ENCODE measurements around the gene ZNRF3.

Gene ZNRF3

GRCh38 chr22:29054251-29054767, 170.9 kb downstream of the ZNRF3 start:
- Histone ChIP-seq H3K36me3 (ENCODE audit: control insufficient read depth in 2 of 2, insufficient read depth in 1 of 2, low read length in 2 of 2) (peaks cover 0 to 19% of the 10 kb centered on the region in 2 experiments; a peak in 2 of 3 replicates), H3K27ac (ENCODE audit: extremely low read depth, low read depth, low read length) (no peak overlapping the region), H3K4me3 (ENCODE audit: low read depth, low read length) (no peak overlapping the region), H3K9me3 (ENCODE audit: control insufficient read depth, insufficient read depth, low read depth, low read length) (no peaks in the 10 kb centered on the region), H3K4me1 (ENCODE audit: control insufficient read depth, insufficient read depth, low read length) (peaks cover 7% of the 10 kb centered on the region)
- TF ChIP-seq, protein P1, sequence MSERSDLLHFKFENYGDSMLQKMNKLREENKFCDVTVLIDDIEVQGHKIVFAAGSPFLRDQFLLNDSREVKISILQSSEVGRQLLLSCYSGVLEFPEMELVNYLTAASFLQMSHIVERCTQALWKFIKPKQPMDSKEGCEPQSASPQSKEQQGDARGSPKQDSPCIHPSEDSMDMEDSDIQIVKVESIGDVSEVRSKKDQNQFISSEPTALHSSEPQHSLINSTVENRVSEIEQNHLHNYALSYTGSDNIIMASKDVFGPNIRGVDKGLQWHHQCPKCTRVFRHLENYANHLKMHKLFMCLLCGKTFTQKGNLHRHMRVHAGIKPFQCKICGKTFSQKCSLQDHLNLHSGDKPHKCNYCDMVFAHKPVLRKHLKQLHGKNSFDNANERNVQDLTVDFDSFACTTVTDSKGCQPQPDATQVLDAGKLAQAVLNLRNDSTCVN (tag by site-specific recombination; optimal IDR thresholded peaks at IDR 0.05): no peak
- no peak for TF ChIP-seq ZNF555 (tag by site-specific recombination; conservative IDR thresholded peaks at IDR 0.05)
- no peak for TF ChIP-seq ZNF37A (tag by site-specific recombination; IDR thresholded peaks at IDR 0.05)
- no peak for TF ChIP-seq ZBTB11 (tag by site-specific recombination; conservative IDR thresholded peaks at IDR 0.05; ENCODE audit: low read depth)
- no peak for TF ChIP-seq ZNF791 (tag by site-specific recombination; IDR thresholded peaks at IDR 0.05)
- TF ChIP-seq SP2 (tag by site-specific recombination; IDR thresholded peaks at IDR 0.05): no peak
- TF ChIP-seq ZNF146 (tag by site-specific recombination; IDR thresholded peaks at IDR 0.05): no peak
- TF ChIP-seq ZNF175 (tag by site-specific recombination; IDR thresholded peaks at IDR 0.05): no peak
- no peak for TF ChIP-seq ZBTB1 (tag by site-specific recombination; IDR thresholded peaks at IDR 0.05)
- TF ChIP-seq ZNF501 (tag by site-specific recombination; IDR thresholded peaks at IDR 0.05): no peak
- TF ChIP-seq ZNF121 (tag by site-specific recombination; IDR thresholded peaks at IDR 0.05): no peak
- no peak for TF ChIP-seq ZNF398 (tag by site-specific recombination; IDR thresholded peaks at IDR 0.05)
- TF ChIP-seq ZNF560 (tag by site-specific recombination; IDR thresholded peaks at IDR 0.05; ENCODE audit: borderline replicate concordance): no peak
- TF ChIP-seq ZNF626 (tag by site-specific recombination; IDR thresholded peaks at IDR 0.05): no peak
- TF ChIP-seq, protein P2, sequence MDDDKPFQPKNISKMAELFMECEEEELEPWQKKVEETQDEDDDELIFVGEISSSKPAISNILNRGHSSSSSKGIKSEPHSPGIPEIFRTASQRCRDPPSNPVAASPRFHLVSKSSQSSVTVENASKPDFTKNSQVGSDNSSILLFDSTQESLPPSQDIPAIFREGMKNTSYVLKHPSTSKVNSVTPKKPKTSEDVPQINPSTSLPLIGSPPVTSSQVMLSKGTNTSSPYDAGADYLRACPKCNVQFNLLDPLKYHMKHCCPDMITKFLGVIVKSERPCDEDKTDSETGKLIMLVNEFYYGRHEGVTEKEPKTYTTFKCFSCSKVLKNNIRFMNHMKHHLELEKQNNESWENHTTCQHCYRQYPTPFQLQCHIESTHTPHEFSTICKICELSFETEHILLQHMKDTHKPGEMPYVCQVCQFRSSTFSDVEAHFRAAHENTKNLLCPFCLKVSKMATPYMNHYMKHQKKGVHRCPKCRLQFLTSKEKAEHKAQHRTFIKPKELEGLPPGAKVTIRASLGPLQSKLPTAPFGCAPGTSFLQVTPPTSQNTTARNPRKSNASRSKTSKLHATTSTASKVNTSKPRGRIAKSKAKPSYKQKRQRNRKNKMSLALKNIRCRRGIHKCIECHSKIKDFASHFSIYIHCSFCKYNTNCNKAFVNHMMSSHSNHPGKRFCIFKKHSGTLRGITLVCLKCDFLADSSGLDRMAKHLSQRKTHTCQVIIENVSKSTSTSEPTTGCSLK (tag by site-specific recombination; IDR thresholded peaks at IDR 0.05): no peak
- no peak for TF ChIP-seq ZFP41 (tag by site-specific recombination; IDR thresholded peaks at IDR 0.05; ENCODE audit: borderline replicate concordance)
- TF ChIP-seq ZNF311 (tag by site-specific recombination; IDR thresholded peaks at IDR 0.05; ENCODE audit: borderline replicate concordance): no peak
- TF ChIP-seq ZNF214 (tag by site-specific recombination; IDR thresholded peaks at IDR 0.05; ENCODE audit: borderline replicate concordance): no peak
- no peak for TF ChIP-seq HOXD13 (CRISPR knock-in tag; IDR thresholded peaks at IDR 0.05; ENCODE audit: borderline replicate concordance)
- ChIA-PET POLR2A (no interaction called here), CTCF (interaction anchor here (0.6 to 1.6 kb wide), 3 partner anchors 13 to 328 kb away, joined by 4 to 16 read pairs (median 4); no protein-coding TSS in a partner anchor)
